Keratinocyte (primary cell): Measurements from ENCODE around the gene HNRNPH1.

Source experiments
- CTCF ChIP-seq, 3 experiments: IDR thresholded peaks in 1 of 3; conservative IDR thresholded peaks in 1 of 3; optimal IDR thresholded peaks in 1 of 3; 2 replicates in 2 of 3; 3 replicates in 1 of 3; pipeline versions ENCODE3 to v1.5.1; 2011; ENCODE audit warnings: low read length in 3 of 3, mild to moderate bottlenecking in 3 of 3, moderate library complexity in 2 of 3, control low read depth in 1 of 3, inconsistent platforms in 1 of 3; ENCODE audit not compliant: insufficient read depth in 2 of 3; ENCODE audit errors: extremely low read depth in 1 of 3
- EZH2 ChIP-seq: IDR thresholded peaks from one replicate; pipeline ENCODE4 v1.6.1; 2012; ENCODE audit warnings: inconsistent platforms, mild to moderate bottlenecking, low read length, moderate library complexity

GRCh38 chr5:179617930-179618329, 5.5 kb downstream of the HNRNPH1 start:
- TF ChIP-seq CTCF (optimal IDR thresholded peaks at IDR 0.05 in 1 of 3, IDR thresholded peaks at IDR 0.05 in 1 of 3, conservative IDR thresholded peaks at IDR 0.05 in 1 of 3; ENCODE audit: extremely low read depth in 1 of 3, insufficient read depth in 2 of 3, low read length in 3 of 3) = no peak
- TF ChIP-seq EZH2 = no peak
